Activated CD8-positive, alpha-beta memory T cell treated with anti-CD3 and anti-CD28 coated beads, Interleukin-2, amount 50 U/mL, for 1 hour (primary cell): ENCODE data around the gene COMT.
"Not testable (repeated sequence)": the region's sequence is repeated elsewhere in the genome, so short reads cannot be mapped to it uniquely, and the experiment has no call there.

Experiments
- DNase-seq: peaks from one replicate; pipeline ENCODE4 v3.0.0-alpha.2; 2020; ENCODE audit errors: extremely low read depth

COMT gene

GRCh38 chr22:19929586-19930550 is 11.7 kb upstream of the COMT start:
- no peak for DNase-seq

GRCh38 chr22:19930551-19931486 is 10.8 kb upstream of the COMT start:
- DNase-seq: no peak

- no peak for DNase-seq
Observed at GRCh38 chr22:19931514-19931913, 10.1 kb upstream of the COMT start.

- no peak for DNase-seq
Observed at GRCh38 chr22:19932367-19933206, 9.0 kb upstream of the COMT start.

GRCh38 chr22:19933341-19934241 is 8.0 kb upstream of the COMT start:
- DNase-seq: no peak

- DNase-seq: not testable (repeated sequence)
Observed at GRCh38 chr22:19935123-19935718, 6.4 kb upstream of the COMT start.

- DNase-seq: no peak
Observed at GRCh38 chr22:19936513-19936912, 5.1 kb upstream of the COMT start.

GRCh38 chr22:19937616-19938473 is 3.7 kb upstream of the COMT start:
- no peak for DNase-seq

GRCh38 chr22:19940536-19941364 is 822 bp upstream of the COMT start:
- DNase-seq: no peak

- DNase-seq: no peak
Observed at GRCh38 chr22:19942157-19943081, 847 bp downstream of the COMT start.

- no peak for DNase-seq
Observed at GRCh38 chr22:19943082-19944026, 1.8 kb downstream of the COMT start.

- no peak for DNase-seq
Observed at GRCh38 chr22:19948057-19948760, 6.6 kb downstream of the COMT start.

GRCh38 chr22:19951346-19951745 is 9.8 kb downstream of the COMT start:
- DNase-seq: no peak

GRCh38 chr22:19955241-19956128 is 13.9 kb downstream of the COMT start:
- DNase-seq: no peak
